ENCODE results near the gene PPP1R3D. TPM values are rescaled to one million over a fixed set of nuclear protein-coding genes. Genes with fewer than 3 reads are reported as not detected.

PPP1R3D gene
- total RNA-seq, result 10 to 100 TPM in 1 of 4 donors, 1 to 10 TPM in 3; 7.1 to 10.4 (median 7.6) TPM

GRCh38 chr20:59940129-59940955 is at the start of gene PPP1R3D, which contains the start of gene FAM217B:
Gene PPP1R3D, minus strand, starts transcription at chr20:59940305. Its CDS starts 374 bp downstream, at chr20:59939931.
Gene FAM217B, plus strand, starts transcription at chr20:59940389. Its CDS starts 3,555 bp downstream, at chr20:59943944.
- no peaks in the 10 kb centered on the region for H3K27me3 ChIP-seq
- H3K4me3 ChIP-seq (replicated peaks in 1 of 3), result peak within 1 kb of the TSS; percentile 67 to 81 (median 70)
- H3K36me3 ChIP-seq, result peaks cover 15 to 18% of the 10 kb centered on the region in 2 donors
- DNase-seq, result peak; percentile 99
- no peaks in the 10 kb centered on the region for H3K9me3 ChIP-seq
- TF ChIP-seq CTCF (IDR thresholded peaks at IDR 0.05), result peak in 1 of 6 experiments; percentile 13
- peak in 1 of 2 donors; percentile 92 for TF ChIP-seq POLR2A (IDR thresholded peaks at IDR 0.05)
- peaks cover 17 to 25% of the 10 kb centered on the region in 2 donors for H3K4me1 ChIP-seq
- intact Hi-C loops (cut with DNase I), result no loop called here
- 0 to 1% methylated on average over 17 to 33 of the region's 57 CpGs for WGBS, 2 donors
- H3K27ac ChIP-seq, result peak within 1 kb of the TSS; percentile 91 to 93 (median 92)

GRCh38 chr20:59988141-59988540 is 48.0 kb upstream of the PPP1R3D start:
- Histone ChIP-seq H3K9me3 (no peaks in the 10 kb centered on the region), H3K27me3 (no peaks in the 10 kb centered on the region), H3K4me3 (replicated peaks in 1 of 3) (no peak overlapping the region), H3K4me1 (no peaks in the 10 kb centered on the region), H3K27ac (no peak overlapping the region), H3K36me3 (no peaks in the 10 kb centered on the region)
- TF ChIP-seq POLR2A (IDR thresholded peaks at IDR 0.05), result no peak
- TF ChIP-seq CTCF (IDR thresholded peaks at IDR 0.05), result no peak
- peak; percentile 87 to 91 for DNase-seq
- WGBS, 2 donors, result 26 to 34% methylated on average over 4 to 5 of the region's 5 CpGs
- intact Hi-C loops (cut with DNase I), result no loop called here

- TF ChIP-seq CTCF (IDR thresholded peaks at IDR 0.05) (no peak), POLR2A (IDR thresholded peaks at IDR 0.05) (no peak)
- intact Hi-C loops (cut with DNase I), result no loop called here
- Histone ChIP-seq H3K9me3 (no peaks in the 10 kb centered on the region), H3K36me3 (no peaks in the 10 kb centered on the region), H3K27me3 (no peaks in the 10 kb centered on the region), H3K4me1 (no peaks in the 10 kb centered on the region), H3K4me3 (replicated peaks in 1 of 3) (no peak overlapping the region), H3K27ac (no peak overlapping the region)
- WGBS, 2 donors, result 82 to 84% methylated on average over 7 of the region's 7 CpGs
- DNase-seq, result no peak
Observed at GRCh38 chr20:59987135-59987534, 47.0 kb upstream of the PPP1R3D start.

- Histone ChIP-seq H3K36me3 (no peaks in the 10 kb centered on the region), H3K4me1 (no peaks in the 10 kb centered on the region), H3K4me3 (replicated peaks in 1 of 3) (no peak overlapping the region), H3K27ac (no peak overlapping the region), H3K9me3 (no peaks in the 10 kb centered on the region), H3K27me3 (no peaks in the 10 kb centered on the region)
- intact Hi-C loops (cut with DNase I), result no loop called here
- DNase-seq, result no peak
- 97 to 100% methylated on average over 3 of the region's 3 CpGs for whole genome bisulfite sequencing, 2 donors
- TF ChIP-seq CTCF (IDR thresholded peaks at IDR 0.05) (no peak), POLR2A (IDR thresholded peaks at IDR 0.05) (no peak)
Observed at GRCh38 chr20:59985864-59986263, 45.8 kb upstream of the PPP1R3D start.

GRCh38 chr20:59985164-59985563 is 45.1 kb upstream of the PPP1R3D start:
- H3K27me3 ChIP-seq, result no peaks in the 10 kb centered on the region
- no peaks in the 10 kb centered on the region for H3K4me1 ChIP-seq
- H3K9me3 ChIP-seq, result no peaks in the 10 kb centered on the region
- H3K27ac ChIP-seq, result no peak overlapping the region
- WGBS, 2 donors, result 82 to 87% methylated on average over 8 of the region's 8 CpGs
- no peak for DNase-seq
- TF ChIP-seq CTCF (IDR thresholded peaks at IDR 0.05), result no peak
- TF ChIP-seq POLR2A (IDR thresholded peaks at IDR 0.05), result no peak
- intact Hi-C loops (cut with DNase I), result no loop called here
- no peak overlapping the region for H3K4me3 ChIP-seq (replicated peaks in 1 of 3)
- no peaks in the 10 kb centered on the region for H3K36me3 ChIP-seq

Data from thyroid gland (tissue), 4 donors.